Colonic mucosa (tissue), 4 donors: ENCODE results near the gene PSAP. TPM values are rescaled to one million over a fixed set of nuclear protein-coding genes. Genes with fewer than 3 reads are reported as not detected.
A peak's percentile ranks its signal among the peaks of the same experiment; 100 is the strongest.
"Not testable (repeated sequence)": the region's sequence is repeated elsewhere in the genome, so short reads cannot be mapped to it uniquely, and the experiment has no call there.

ENCODE experiments used
- DNase-seq: peaks from one replicate; pipeline ENCODE4 v3.0.0-alpha.2; 2020
- H3K27ac ChIP-seq: fragments of 200-600 bp; one replicate; pipeline ENCODE4 v1.8.0; 2021
- H3K27me3 ChIP-seq: fragments of 200-600 bp; one replicate; pipeline ENCODE4 v1.8.0; 2021
- H3K36me3 ChIP-seq: fragments of 200-600 bp; one replicate; pipeline ENCODE4 v1.8.0; 2021
- H3K4me1 ChIP-seq: fragments of 200-600 bp; one replicate; pipeline ENCODE4 v1.8.0; 2021; ENCODE audit warnings: mild to moderate bottlenecking
- H3K4me3 ChIP-seq: fragments of 200-600 bp; one replicate; pipeline ENCODE4 v1.8.0; 2021
- H3K9ac ChIP-seq, 2 donors: one replicate each; pipeline ENCODE4 v1.7.0; 2013; ENCODE audit warnings: control low read depth in 2 of 2, low read depth in 2 of 2, low read length in 2 of 2
- H3K9me3 ChIP-seq: fragments of 200-600 bp; one replicate; pipeline ENCODE4 v1.8.0; 2021
- CTCF ChIP-seq: fragments of 200-600 bp; IDR thresholded peaks from one replicate; pipeline ENCODE4 v1.8.0; 2022; ENCODE audit warnings: antibody characterized with exemption, mild to moderate bottlenecking
- intact Hi-C: fragments of 100-400 bp; cut with DNase I; formaldehyde crosslinking; loops from one replicate; pipeline ENCODE4 v1.14.1; 2022
- total RNA-seq, 2 donors: library from RNA; stranded (reverse); fragmentation: NEBNext Ultra II Directional in 1 of 2; extraction: Animal tissue kit (Norgen Biotek cat#: 25700) in 1 of 2; gene quantifications; one replicate each; pipeline ENCODE4 v1.2.1, GENCODE V29; 2021
- donor health status: healthy.
- donor health status: DM: no; HTN: no; CAD: no.
- donor health status: DM: no; HTN: no; CAD: no.

The PSAP gene
- total RNA-seq, 2 donors from 2014 or later, result 363 to 629 TPM

GRCh38 chr10:71878327-71879034 is 27.4 kb upstream of the PSAP start:
- no peaks in the 10 kb centered on the region for H3K9me3 ChIP-seq
- H3K4me3 ChIP-seq, result no peak overlapping the region
- TF ChIP-seq CTCF, result no peak
- no peak overlapping the region for H3K27ac ChIP-seq
- no peaks in the 10 kb centered on the region for H3K27me3 ChIP-seq
- no peak overlapping the region for H3K9ac ChIP-seq
- no peak for DNase-seq
- H3K4me1 ChIP-seq, result no peaks in the 10 kb centered on the region
- intact Hi-C loops, result no loop called here
- H3K36me3 ChIP-seq, result no peaks in the 10 kb centered on the region

- no peak for TF ChIP-seq CTCF
- Histone ChIP-seq H3K4me3 (no peak overlapping the region), H3K4me1 (no peaks in the 10 kb centered on the region), H3K36me3 (no peaks in the 10 kb centered on the region), H3K9me3 (no peaks in the 10 kb centered on the region), H3K27me3 (no peaks in the 10 kb centered on the region), H3K27ac (no peak overlapping the region), H3K9ac (no peak overlapping the region)
- intact Hi-C loops, result no loop called here
- no peak for DNase-seq
Measured at GRCh38 chr10:71877821-71878220, 26.8 kb upstream of the PSAP start.

GRCh38 chr10:71874680-71875354 is 23.8 kb upstream of the PSAP start:
- H3K9me3 ChIP-seq, intact Hi-C loops, DNase-seq, H3K9ac ChIP-seq, H3K27ac ChIP-seq, H3K27me3 ChIP-seq, H3K4me1 ChIP-seq, H3K4me3 ChIP-seq, H3K36me3 ChIP-seq: not testable (repeated sequence)

- Histone ChIP-seq H3K27ac (no peak overlapping the region), H3K4me1 (no peaks in the 10 kb centered on the region), H3K9ac (no peak overlapping the region), H3K9me3 (no peaks in the 10 kb centered on the region), H3K27me3 (no peaks in the 10 kb centered on the region), H3K4me3 (no peak overlapping the region), H3K36me3 (no peaks in the 10 kb centered on the region)
- no peak for DNase-seq
- TF ChIP-seq CTCF, result no peak
- intact Hi-C loops, result no loop called here
Measured at GRCh38 chr10:71873582-71874211, 22.6 kb upstream of the PSAP start.

- H3K27ac ChIP-seq, H3K36me3 ChIP-seq, DNase-seq, H3K4me3 ChIP-seq, H3K4me1 ChIP-seq, intact Hi-C loops, H3K27me3 ChIP-seq, H3K9me3 ChIP-seq, H3K9ac ChIP-seq: not testable (repeated sequence)
Measured at GRCh38 chr10:71869601-71870000, 18.6 kb upstream of the PSAP start.

- Histone ChIP-seq H3K9me3 (no peaks in the 10 kb centered on the region), H3K4me1 (no peaks in the 10 kb centered on the region), H3K27me3 (no peaks in the 10 kb centered on the region), H3K4me3 (no peak overlapping the region), H3K9ac (no peak overlapping the region), H3K36me3 (no peaks in the 10 kb centered on the region), H3K27ac (no peak overlapping the region)
- peak; percentile 55 for DNase-seq
- no peak for TF ChIP-seq CTCF
- intact Hi-C loops, result no loop called here
Measured at GRCh38 chr10:71868192-71868697, 17.2 kb upstream of the PSAP start.
